DMS53 treated with DMSO at 0.1 percent for 48 hours (cell line): ENCODE results near the gene LARGE2.
A peak's percentile ranks its signal among the peaks of the same experiment; 100 is the strongest.

Experiments
- DNase-seq: peaks from one replicate; lab custom pipeline; 2025; ENCODE audit not compliant: unreplicated experiment; lab: John Stamatoyannopoulos, UW

Gene LARGE2

GRCh38 chr11:45959851-45960250 is 37.4 kb downstream of the LARGE2 start:
- no peak for DNase-seq

DNA sequence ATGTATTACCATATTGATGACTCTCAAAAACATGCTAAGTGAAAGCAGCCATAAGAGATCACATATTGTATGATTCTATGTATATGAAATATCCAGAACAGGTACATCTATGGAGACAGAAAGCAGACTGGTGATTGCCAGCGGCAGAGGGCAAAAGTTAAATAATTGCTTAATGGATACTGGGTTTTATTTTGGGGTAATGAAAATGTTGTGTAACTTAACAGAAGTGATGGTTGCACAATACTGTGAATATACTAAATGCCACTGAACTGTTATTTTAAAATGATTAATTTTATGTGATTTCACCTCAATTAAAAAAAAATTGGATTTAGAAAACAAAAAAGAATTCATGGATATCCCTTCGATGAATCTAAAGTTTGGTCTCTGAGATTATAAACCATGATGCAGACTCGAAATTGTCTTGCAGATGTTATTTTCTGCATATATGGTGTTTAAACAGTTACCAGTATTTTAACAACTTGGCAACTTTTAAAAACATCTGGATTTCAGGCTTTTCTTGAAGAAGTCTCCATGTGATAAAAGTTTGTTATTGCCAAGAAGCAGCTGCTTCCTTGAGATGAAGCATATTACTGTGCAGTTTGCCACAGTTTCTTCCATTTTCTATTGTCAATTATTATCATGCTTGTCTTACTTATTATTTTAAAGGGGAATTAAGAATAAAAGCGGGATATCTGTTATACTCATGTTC is 38.1 kb downstream of the LARGE2 start:
- no peak for DNase-seq

GRCh38 chr11:45961751-45962240 is 39.3 kb downstream of the LARGE2 start:
- no peak for DNase-seq

- peak; percentile 45 for DNase-seq
Observed at GRCh38 chr11:45964911-45965389, 42.5 kb downstream of the LARGE2 start.

DNA sequence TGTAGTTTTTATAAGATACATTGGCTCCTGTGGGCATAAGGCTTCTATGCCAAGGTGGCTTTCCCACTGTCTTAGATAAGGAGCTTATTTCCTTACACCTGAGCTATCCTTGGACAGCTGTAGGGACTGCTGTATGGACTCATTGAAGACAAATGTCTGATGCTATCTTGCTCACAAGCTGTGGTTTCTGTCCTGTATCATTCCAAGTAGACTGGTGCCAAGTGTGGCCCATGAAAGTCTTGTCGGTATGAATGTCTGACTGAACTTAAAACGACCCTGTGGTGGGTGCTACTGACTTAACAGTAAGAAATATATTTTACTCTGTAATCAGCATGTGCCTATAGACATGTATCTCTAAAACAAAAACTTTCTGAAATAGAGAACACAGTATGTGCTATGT is 45.0 kb downstream of the LARGE2 start:
- DNase-seq = no peak

DNA sequence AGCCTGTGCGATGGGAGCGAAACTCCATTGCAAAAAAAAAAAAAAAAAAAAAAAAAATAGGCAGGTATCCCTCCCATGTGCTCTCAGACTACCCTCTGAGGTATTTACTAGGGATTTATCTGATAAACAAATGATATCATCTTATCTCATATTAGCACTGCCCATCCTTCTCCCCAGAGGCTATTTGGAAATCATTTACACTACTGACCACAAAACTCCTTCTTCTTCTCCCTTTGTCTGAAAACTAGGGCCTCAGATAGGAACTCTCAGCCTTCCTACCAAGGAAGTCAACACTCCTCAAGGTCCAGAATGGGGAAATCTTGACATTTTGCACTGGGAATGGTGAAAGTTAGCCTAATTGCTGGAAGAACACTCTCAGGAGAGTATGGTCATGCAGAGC is 46.4 kb downstream of the LARGE2 start:
- no peak for DNase-seq

DNA sequence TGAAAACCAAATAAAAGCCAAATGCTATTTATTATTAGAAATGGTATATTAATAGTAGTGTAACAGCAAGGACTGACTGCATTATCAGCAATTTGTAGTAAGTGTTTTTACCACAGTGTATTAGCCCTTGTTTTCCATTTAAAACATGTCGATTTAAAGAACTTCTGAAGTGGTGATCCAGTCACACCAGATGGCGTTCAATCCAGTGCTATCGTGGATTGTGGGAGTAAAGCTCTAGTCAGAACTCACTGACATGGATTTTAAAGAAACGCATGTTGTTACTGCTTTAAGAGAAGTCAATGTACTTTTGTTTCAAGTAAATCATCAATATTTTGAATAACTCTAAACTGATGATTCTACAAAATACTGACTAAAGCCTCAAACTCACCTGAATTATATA is 51.1 kb downstream of the LARGE2 start:
- no peak for DNase-seq

GRCh38 chr11:45974806-45975205 is 52.4 kb downstream of the LARGE2 start:
- DNase-seq = no peak
